NCI-H226 (cell line): ENCODE results near the gene TMTC3.
"Not testable (repeated sequence)": the region's sequence is repeated elsewhere in the genome, so short reads cannot be mapped to it uniquely, and the experiment has no call there.

ENCODE experiments used
- DNase-seq: peaks from one replicate; pipeline ENCODE4 v3.0.0-alpha.2; 2015

The TMTC3 gene

GRCh38 chr12:88167384-88167783 lies 25.3 kb downstream of the TMTC3 start:
- DNase-seq, result no peak

- no peak for DNase-seq
These were observed 30.8 kb downstream of the TMTC3 start for GRCh38 chr12:88172844-88173407.

- no peak for DNase-seq
These were observed 33.4 kb downstream of the TMTC3 start for GRCh38 chr12:88175544-88175943.

DNA sequence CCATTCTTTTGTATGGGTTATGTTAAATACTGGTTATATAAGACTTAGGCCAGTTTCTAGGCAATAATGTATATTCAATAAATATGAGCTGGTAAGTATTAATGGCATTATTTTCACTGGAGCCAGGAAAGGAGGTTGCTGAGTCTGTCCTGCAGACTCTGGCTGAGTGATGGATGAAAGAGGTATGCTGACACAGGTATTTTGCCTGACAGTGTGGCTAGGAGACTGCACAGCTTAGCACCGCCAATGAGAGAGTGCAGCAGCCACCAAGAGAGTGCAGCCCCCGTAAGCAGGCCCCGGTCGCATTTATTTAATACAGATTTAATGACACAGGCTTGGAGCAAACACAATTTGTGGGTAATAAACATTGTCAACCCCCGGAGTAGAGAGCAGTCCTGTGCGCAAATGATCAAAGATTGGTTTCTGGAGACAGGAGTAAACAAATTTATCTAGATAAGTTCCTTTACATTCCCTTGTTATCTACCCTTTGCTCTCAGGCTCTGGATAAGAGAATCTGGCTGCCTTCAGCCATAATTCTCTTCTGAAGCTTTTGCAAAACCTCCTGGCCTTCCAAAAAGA lies 37.4 kb downstream of the TMTC3 start:
- no peak for DNase-seq

GRCh38 chr12:88181881-88182280 lies 39.8 kb downstream of the TMTC3 start:
- no peak for DNase-seq

- DNase-seq, result no peak
These were observed 40.3 kb downstream of the TMTC3 start for GRCh38 chr12:88182416-88182815.

DNA sequence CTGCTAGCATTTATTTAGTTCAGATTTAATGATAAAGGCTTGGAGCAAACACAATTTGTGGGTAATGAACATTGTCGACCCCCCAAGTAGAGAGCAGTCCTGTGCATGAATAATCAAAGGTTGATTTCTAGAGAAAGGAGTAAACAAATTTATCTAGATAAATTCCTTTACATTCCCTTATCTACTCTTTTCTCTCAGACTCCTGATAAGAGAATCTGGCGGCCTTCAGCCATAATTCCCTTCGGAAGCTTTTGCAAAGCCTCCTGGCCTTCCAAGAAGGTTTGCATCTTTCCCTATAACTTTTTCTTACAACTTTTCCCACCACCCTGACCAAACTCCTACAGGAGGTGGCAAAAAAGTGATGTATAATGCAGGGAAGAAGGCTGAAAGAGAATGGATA lies 42.1 kb downstream of the TMTC3 start:
- no peak for DNase-seq

- no peak for DNase-seq
These were observed 43.2 kb downstream of the TMTC3 start for GRCh38 chr12:88185279-88185678.

DNA sequence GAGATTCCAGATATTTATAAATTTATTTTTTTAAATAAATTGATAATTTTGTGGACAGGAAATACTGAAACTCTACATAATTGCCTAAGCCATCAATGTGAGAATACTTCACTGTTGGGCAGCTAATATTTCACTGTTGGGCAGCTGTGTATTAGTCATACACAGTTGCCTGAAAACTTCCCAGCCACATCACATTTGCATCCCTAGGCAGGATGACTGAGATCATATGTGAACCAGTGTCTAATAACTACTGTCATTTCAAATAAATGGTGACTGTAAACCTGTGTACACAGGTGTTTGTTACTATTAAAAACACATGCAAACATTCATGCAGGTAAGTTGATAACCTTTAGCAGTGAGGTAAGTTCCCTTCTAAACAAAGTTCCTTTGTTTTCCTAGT lies 43.9 kb downstream of the TMTC3 start:
- peak; percentile 77 for DNase-seq

DNA sequence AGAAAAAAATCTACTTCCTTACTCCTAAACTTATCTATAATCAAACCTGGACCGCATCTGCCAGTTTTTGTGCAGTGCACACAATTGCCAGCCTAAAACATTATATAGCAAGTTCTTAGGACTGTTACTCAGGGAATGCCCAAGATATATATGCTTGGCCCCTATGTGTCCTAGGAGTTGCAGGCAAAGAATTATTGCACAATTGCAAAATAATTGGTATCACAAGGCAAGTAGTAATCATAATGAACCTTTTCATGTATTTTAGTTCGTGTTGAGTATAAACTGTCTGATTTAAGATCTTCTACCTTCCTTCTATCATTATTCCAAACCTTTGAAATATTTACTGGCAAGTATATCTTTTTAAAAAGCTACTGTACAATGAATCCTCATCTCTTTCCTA lies 45.5 kb downstream of the TMTC3 start:
- no peak for DNase-seq

DNA sequence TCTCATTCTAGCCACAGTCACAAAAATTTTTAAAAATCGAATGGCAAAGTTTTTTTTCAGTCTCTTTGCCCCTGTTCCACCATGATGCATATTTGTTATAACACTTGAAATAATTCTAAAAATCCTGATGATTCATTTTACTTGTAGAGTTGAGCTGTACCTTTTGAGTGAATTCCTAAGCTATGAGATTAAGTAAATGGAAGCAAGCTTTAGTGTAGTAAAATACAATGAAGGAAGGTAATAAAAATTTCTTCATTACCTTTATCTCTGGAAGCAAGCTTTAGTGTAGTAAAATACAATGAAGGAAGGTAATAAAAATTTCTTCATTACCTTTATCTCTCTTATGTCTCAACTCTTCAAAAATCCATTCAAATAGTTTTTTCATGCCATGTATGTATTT lies 46.1 kb downstream of the TMTC3 start:
- DNase-seq, result peak; percentile 75

GRCh38 chr12:88192426-88192825 lies 50.3 kb downstream of the TMTC3 start:
- no peak for DNase-seq

GRCh38 chr12:88194868-88195267 lies 52.8 kb downstream of the TMTC3 start:
- no peak for DNase-seq

DNA sequence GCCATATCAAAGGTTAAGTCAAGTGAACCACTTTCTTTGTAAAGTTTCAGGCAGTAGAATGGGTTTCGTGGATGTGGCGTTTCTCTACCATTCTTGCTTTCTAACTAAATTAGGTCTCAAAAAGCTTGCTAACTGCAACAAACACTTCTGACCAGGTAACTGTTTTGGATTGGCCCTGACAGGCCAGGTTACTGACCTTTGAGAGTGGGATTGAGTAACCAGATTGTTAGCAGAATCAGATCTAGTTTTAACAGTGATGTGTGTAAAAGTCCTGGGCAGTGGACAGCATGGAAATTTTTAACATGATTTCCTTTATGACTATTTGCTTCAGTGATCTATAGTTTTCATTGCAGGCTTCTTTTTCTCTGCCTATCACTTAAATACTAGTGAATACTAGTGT lies 57.9 kb downstream of the TMTC3 start:
- no peak for DNase-seq

DNA sequence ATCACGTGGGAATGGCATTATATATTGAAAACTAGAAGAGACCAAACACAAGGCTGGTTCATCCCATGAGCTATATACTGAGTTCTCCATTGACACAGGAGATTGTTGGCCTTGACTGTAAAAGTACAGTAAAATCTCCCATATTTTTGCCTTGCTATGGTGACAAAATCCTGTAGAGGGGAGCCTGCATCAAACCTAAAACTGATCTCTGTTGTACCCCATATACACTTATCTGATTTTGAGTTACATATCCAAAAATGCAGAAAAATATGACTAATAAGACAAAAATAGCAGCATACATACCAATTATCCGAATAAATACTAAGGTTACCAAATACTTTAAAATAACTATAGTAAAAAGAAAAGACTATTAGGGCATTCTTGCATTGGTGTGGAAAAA lies 60.4 kb downstream of the TMTC3 start:
- no peak for DNase-seq

GRCh38 chr12:88206601-88207000 lies 64.5 kb downstream of the TMTC3 start:
- DNase-seq, result no peak

GRCh38 chr12:88207921-88208620 lies 66.0 kb downstream of the TMTC3 start:
- peak; percentile 22 for DNase-seq

DNA sequence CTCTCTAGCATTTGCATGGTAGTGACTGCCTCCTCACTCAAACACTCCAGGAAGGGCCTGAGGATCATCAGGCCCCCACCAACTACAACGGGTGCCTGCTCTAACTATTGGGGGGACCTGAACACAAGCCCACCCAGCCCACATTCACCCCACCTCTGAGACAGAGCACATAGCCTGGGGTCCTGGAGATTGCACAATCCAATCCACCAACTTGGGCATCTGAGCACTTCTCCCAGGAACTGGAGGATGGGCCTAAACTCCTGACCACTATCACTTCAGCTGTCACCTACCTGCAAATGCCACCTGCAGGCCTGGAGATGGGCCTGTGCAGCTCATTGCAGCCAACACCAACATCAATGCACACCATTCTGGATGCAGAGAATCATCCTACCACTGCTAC lies 66.6 kb downstream of the TMTC3 start:
- no peak for DNase-seq

DNA sequence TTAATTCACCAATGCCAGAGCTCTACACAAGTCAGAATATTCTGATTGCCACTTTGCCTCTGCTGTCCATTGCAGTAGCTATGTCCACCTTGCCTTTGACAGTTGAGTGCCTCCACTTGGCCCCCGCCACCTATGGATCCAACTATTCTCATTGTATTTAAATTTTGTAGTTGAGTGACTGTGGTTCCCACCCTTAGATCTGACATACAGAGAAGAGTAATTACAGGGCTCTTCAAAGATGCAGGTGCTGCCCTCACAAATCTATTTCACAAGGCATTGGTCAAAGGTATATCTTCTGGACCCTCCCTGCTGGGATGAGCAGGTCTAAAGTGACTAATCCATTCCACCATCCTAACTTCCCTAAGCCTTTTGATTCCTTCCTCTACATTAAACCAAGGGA lies 68.2 kb downstream of the TMTC3 start:
- not testable (repeated sequence) for DNase-seq

DNA sequence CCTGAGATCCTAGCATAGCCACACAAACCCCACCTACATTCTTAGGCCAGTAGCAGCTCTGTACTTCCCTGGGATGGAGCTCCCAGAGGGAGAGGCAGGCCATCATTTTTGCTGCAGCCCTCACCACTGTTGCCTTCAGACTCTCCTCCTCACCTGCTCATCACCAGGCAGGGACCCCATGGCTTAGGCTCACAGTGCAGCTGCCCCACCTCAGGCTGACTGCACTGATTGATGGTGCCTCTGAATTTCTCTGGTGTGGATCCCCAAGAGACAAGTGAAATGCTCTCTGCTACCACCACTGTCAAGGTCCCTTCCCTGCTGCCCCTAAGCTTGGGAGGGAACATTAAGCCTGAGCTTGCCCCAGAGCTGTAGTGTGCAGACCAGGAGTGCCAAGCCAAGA lies 76.2 kb downstream of the TMTC3 start:
- no peak for DNase-seq

- no peak for DNase-seq
These were observed 77.8 kb downstream of the TMTC3 start for GRCh38 chr12:88219861-88220260.

DNA sequence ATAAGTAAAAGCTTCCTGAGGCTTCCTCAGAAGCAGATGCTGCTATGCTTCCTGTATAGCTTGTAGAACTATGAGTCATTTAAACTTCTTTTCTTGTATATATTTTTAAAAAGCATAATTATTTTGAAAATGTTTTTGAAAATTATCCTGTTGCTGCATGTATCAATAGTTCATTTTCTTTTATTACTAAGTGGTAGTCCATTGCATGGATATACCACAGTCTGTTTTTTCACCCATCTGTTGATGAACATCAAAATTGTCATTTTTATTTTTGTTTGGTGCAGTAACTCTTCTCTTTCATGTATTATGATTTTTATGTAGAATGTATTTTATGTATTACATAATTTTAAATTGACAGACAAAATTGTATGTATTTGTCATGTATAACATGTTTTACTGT lies 81.4 kb downstream of the TMTC3 start:
- DNase-seq, result no peak

DNA sequence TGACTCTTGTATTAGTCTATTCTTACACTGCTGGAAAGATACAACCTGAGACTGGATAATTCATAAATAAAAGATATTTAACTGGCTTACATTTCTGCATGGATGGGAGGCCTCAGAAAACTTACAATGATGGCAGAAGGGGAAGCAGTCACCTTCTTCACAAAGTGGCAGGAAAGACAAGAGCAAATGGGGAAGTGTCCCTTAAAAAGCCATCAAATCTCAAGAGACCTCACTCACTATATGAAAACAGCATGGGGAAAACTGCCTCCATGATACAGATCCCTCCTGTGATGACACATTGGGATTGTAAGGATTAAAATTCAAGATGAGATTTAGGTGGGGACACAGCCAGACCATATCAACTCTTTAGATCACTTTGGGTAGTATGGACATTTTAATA lies 83.7 kb downstream of the TMTC3 start:
- DNase-seq, result no peak

GRCh38 chr12:88227263-88227662 lies 85.2 kb downstream of the TMTC3 start:
- DNase-seq, result no peak

DNA sequence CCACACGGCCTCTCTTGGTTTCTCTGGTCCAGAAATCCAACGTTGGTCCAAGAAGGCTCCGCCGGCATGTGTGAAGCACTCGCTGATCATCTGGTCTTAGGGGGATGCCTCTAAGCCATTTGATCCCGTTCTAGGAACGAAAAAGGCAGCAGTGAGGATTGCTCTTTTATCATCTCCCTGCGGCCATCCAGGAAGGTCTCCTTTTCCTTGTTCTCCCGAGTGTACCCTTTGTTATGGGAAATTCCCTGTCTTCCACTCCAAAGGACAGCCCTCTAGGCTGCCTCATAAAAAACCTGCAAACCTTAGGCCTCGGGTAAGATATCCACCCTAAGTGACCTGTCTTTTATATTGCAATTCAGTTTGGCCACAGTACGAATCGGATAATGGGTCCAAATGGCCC lies 85.8 kb downstream of the TMTC3 start:
- DNase-seq, result no peak
